Medulla oblongata (tissue), 1 donor: Measurements from ENCODE around the gene EFNB3.

Experiments
- DNase-seq: peaks from one replicate; pipeline ENCODE4 v3.0.0-alpha.2; 2015; ENCODE audit errors: extremely low spot score

Gene EFNB3

GRCh38 chr17:7704601-7705268, at the start of gene EFNB3:
Gene EFNB3 (plus strand): TSS chr17:7705202. CDS start chr17:7705599, 397 bp downstream.
- DNase-seq = no peak

GRCh38 chr17:7655541-7655840, 49.5 kb upstream of the EFNB3 start:
- no peak for DNase-seq

GRCh38 chr17:7656958-7657609, 47.9 kb upstream of the EFNB3 start:
- DNase-seq = peak; percentile 85

GRCh38 chr17:7667656-7668406, 37.2 kb upstream of the EFNB3 start:
- peak; percentile 90 for DNase-seq

- DNase-seq = no peak
Measured at GRCh38 chr17:7668482-7668881, 36.5 kb upstream of the EFNB3 start.

GRCh38 chr17:7673239-7673638, 31.8 kb upstream of the EFNB3 start:
- no peak for DNase-seq

GRCh38 chr17:7674934-7675333, 30.1 kb upstream of the EFNB3 start:
- DNase-seq = no peak

GRCh38 chr17:7676533-7676932, 28.5 kb upstream of the EFNB3 start:
- DNase-seq = no peak

GRCh38 chr17:7677388-7678067, 27.5 kb upstream of the EFNB3 start:
- DNase-seq = no peak

- DNase-seq = peak; percentile 12
Measured at GRCh38 chr17:7684851-7685532, 20.0 kb upstream of the EFNB3 start.

- DNase-seq = peak; percentile 97
Measured at GRCh38 chr17:7685533-7686221, 19.3 kb upstream of the EFNB3 start.

GRCh38 chr17:7686222-7687071, 18.6 kb upstream of the EFNB3 start:
- DNase-seq = peak; percentile 91

- peak; percentile 97 for DNase-seq
Measured at GRCh38 chr17:7687072-7687907, 17.7 kb upstream of the EFNB3 start, which contains the start of gene TP53. Gene TP53 (minus strand): TSS chr17:7687490. CDS start chr17:7676594, 10,896 bp downstream.

GRCh38 chr17:7687908-7688807, 16.8 kb upstream of the EFNB3 start, which contains the start of gene WRAP53:
Gene WRAP53 (plus strand): TSS chr17:7688477. CDS start chr17:7688649, 172 bp downstream.
- peak; percentile 99 for DNase-seq

GRCh38 chr17:7688808-7689316, 16.1 kb upstream of the EFNB3 start:
- DNase-seq = no peak

- no peak for DNase-seq
Measured at GRCh38 chr17:7695586-7695985, 9.4 kb upstream of the EFNB3 start.

- no peak for DNase-seq
Measured at GRCh38 chr17:7697828-7698588, 7.0 kb upstream of the EFNB3 start.
